C4-2B (cell line): ENCODE data around the gene PRPF38B.

Experiments
- CTCF ChIP-seq: fragments of 450-650 bp; conservative IDR thresholded peaks from 2 replicates; pipeline ENCODE4 v1.5.1; 2017; ENCODE audit warnings: mild to moderate bottlenecking
- ZFX ChIP-seq: fragments of 450-650 bp; IDR thresholded peaks from 2 replicates; pipeline ENCODE4 v1.6.1; 2017

- TF ChIP-seq CTCF (no peak), ZFX (no peak)
Measured at GRCh38 chr1:108706643-108707042, 14.5 kb downstream of the PRPF38B start.
